Trophoblast cell (in vitro differentiated cells and primary cell): ENCODE data around the gene ZFP36.

Experiments
- DNase-seq, 2 donors: peaks; one replicate each; pipeline ENCODE4 v3.0.0-alpha.2; 2016
- H2AFZ ChIP-seq: 2 replicates; pipeline ENCODE4 v1.6.1; 2013; ENCODE audit warnings: low read length, moderate library complexity, mild to moderate bottlenecking; ENCODE audit not compliant: insufficient read depth, poor library complexity
- H2AK5ac ChIP-seq: 2 replicates; pipeline ENCODE4 v1.6.1; 2013; ENCODE audit warnings: mild to moderate bottlenecking, low read length
- H2BK120ac ChIP-seq: 2 replicates; pipeline ENCODE4 v1.6.1; 2013; ENCODE audit warnings: low read length, mild to moderate bottlenecking, moderate library complexity; ENCODE audit not compliant: insufficient read depth, poor library complexity
- H2BK12ac ChIP-seq: 2 replicates; pipeline ENCODE4 v1.6.1; 2013; ENCODE audit warnings: mild to moderate bottlenecking, low read length, moderate library complexity
- H2BK5ac ChIP-seq: 2 replicates; pipeline ENCODE4 v1.6.1; 2013; ENCODE audit warnings: low read length, low read depth, moderate library complexity, mild to moderate bottlenecking; ENCODE audit not compliant: poor library complexity
- H3K14ac ChIP-seq: 2 replicates; pipeline ENCODE4 v1.6.1; 2013; ENCODE audit warnings: mild to moderate bottlenecking, low read length
- H3K18ac ChIP-seq: 2 replicates; pipeline ENCODE4 v1.6.1; 2013; ENCODE audit warnings: mild to moderate bottlenecking, low read length
- H3K23ac ChIP-seq: 2 replicates; pipeline ENCODE4 v1.6.1; 2013; ENCODE audit warnings: low read length
- H3K27ac ChIP-seq: 2 replicates; pipeline ENCODE4 v1.5.1; 2013; ENCODE audit warnings: low read depth, mild to moderate bottlenecking, inconsistent platforms, low read length, moderate library complexity
- H3K27me3 ChIP-seq: 2 replicates; pipeline ENCODE4 v1.6.1; 2013; ENCODE audit warnings: inconsistent platforms, mild to moderate bottlenecking, low read length, moderate library complexity; ENCODE audit not compliant: insufficient read depth
- H3K36me3 ChIP-seq, 2 experiments: 1 replicate in 1 of 2; 2 replicates in 1 of 2; pipeline ENCODE4 v1.6.1; 2013; ENCODE audit warnings: low read length in 2 of 2, mild to moderate bottlenecking in 2 of 2, moderate library complexity in 1 of 2; ENCODE audit not compliant: insufficient read depth in 2 of 2, control insufficient read depth in 1 of 2
- H3K4ac ChIP-seq: 2 replicates; pipeline ENCODE4 v1.6.1; 2013; ENCODE audit warnings: low read depth, mild to moderate bottlenecking, low read length, moderate library complexity
- H3K4me1 ChIP-seq, 2 experiments: 1 replicate in 1 of 2; 2 replicates in 1 of 2; pipeline ENCODE4 v1.6.1; 2013; ENCODE audit warnings: low read length in 2 of 2, mild to moderate bottlenecking in 2 of 2, moderate library complexity in 1 of 2; ENCODE audit not compliant: insufficient read depth in 2 of 2, control insufficient read depth in 1 of 2
- H3K4me2 ChIP-seq: 2 replicates; pipeline ENCODE4 v1.6.1; 2013; ENCODE audit warnings: inconsistent platforms, mild to moderate bottlenecking, low read length, moderate library complexity
- H3K4me3 ChIP-seq: 2 replicates; pipeline ENCODE4 v1.5.1; 2013; ENCODE audit warnings: mild to moderate bottlenecking, low read depth, low read length, inconsistent platforms
- H3K79me1 ChIP-seq: one replicate; pipeline ENCODE4 v1.6.1; 2013; ENCODE audit warnings: low read length
- H3K79me2 ChIP-seq: 2 replicates; pipeline ENCODE4 v1.6.1; 2013; ENCODE audit warnings: low read length, mild to moderate bottlenecking; ENCODE audit not compliant: control insufficient read depth, insufficient read depth, poor library complexity
- H3K9ac ChIP-seq: 2 replicates; pipeline ENCODE4 v1.6.1; 2013; ENCODE audit warnings: mild to moderate bottlenecking, low read length
- H3K9me3 ChIP-seq: 2 replicates; pipeline ENCODE4 v1.6.1; 2013; ENCODE audit warnings: low read depth, mild to moderate bottlenecking, control low read depth, inconsistent platforms, low read length; ENCODE audit not compliant: insufficient read depth
- H4K12ac ChIP-seq: 2 replicates; pipeline ENCODE4 v1.6.1; 2013; ENCODE audit warnings: low read depth, mild to moderate bottlenecking, low read length, moderate library complexity
- H4K8ac ChIP-seq: 2 replicates; pipeline ENCODE4 v1.6.1; 2013; ENCODE audit warnings: low read depth, mild to moderate bottlenecking, low read length, moderate library complexity
- H4K91ac ChIP-seq: one replicate; pipeline ENCODE4 v1.6.1; 2013; ENCODE audit warnings: low read depth, mild to moderate bottlenecking, low read length, moderate library complexity
- WGBS: extraction: QIAGEN DNeasy Blood & Tissue Kit; methylation state at CpG from one replicate; pipeline ENCODE4 v1.1.7; 2013; ENCODE audit warnings: missing lambda C conversion rate; ENCODE audit not compliant: insufficient read length, insufficient coverage; ENCODE audit errors: extremely low coverage; 5-methylcytosine and 5-hydroxymethylcytosine counted together

Gene ZFP36

DNA sequence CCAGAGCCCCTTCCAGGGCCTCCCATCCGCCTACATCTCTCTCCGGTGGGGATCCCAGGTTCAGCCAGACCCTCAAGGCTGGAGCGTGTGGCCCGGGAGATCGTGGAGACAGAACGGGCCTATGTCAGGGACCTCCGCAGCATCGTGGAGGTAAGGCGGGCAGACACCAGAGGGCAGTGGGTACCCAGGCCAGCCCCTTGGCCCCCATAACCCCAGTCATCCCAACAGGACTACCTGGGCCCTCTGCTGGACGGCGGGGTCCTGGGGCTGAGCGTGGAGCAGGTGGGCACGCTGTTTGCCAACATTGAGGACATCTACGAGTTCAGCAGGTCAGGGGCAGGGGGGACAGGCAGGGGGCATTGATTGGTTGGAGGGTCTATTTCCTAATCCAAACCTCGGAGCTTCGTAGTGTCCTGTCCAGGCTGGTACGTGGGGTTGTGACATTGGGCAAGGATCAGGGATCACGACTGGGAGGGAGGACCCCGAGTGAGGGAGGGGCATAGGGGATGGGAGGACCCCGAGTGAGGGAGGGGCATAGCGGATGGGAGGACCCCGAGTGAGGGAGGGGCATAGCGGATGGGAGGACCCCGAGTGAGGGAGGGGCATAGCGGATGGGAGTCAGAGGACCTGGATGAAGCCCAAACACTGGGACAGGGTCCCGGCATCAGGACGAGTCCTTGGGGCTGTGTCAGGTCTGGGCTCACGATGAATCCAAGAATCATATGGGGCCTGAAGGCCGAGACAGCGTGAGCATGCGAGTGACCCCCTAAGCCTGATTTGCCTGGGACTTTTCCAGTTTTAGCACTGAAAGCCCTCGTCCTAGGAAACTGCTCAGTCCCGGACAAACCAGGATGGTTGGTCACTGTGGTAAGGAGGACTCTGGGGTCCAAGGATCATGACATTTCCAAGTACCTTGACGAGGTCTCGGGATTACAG is 8.7 kb downstream of the ZFP36 start:
- no peak for DNase-seq
- Histone ChIP-seq H2BK120ac (no peak overlapping the region), H4K8ac (no peak overlapping the region), H3K23ac (no peak overlapping the region), H3K9me3 (no peaks in the 10 kb centered on the region), H3K4ac (peak overlapping the region; percentile 53), H2AK5ac (no peak overlapping the region), H2AFZ (no peak overlapping the region), H3K4me1 (peaks cover 18 to 20% of the 10 kb centered on the region in 2 experiments), H3K27ac (no peak overlapping the region), H3K9ac (no peak overlapping the region), H3K4me3 (peak overlapping the region; percentile 40), H3K79me2 (peaks cover 20% of the 10 kb centered on the region), H3K79me1 (peaks cover 19% of the 10 kb centered on the region), H2BK12ac (no peak overlapping the region), H3K36me3 (peaks cover 46 to 50% of the 10 kb centered on the region in 2 experiments), H3K27me3 (no peaks in the 10 kb centered on the region), H3K14ac (peak overlapping the region; percentile 20), H3K4me2 (peak overlapping the region; percentile 73), H4K12ac (no peak overlapping the region), H3K18ac (peak overlapping the region; percentile 19), H4K91ac (no peak overlapping the region), H2BK5ac (no peak overlapping the region)
- no CpG with 5 or more reads among the region's 35 CpGs for WGBS

DNA sequence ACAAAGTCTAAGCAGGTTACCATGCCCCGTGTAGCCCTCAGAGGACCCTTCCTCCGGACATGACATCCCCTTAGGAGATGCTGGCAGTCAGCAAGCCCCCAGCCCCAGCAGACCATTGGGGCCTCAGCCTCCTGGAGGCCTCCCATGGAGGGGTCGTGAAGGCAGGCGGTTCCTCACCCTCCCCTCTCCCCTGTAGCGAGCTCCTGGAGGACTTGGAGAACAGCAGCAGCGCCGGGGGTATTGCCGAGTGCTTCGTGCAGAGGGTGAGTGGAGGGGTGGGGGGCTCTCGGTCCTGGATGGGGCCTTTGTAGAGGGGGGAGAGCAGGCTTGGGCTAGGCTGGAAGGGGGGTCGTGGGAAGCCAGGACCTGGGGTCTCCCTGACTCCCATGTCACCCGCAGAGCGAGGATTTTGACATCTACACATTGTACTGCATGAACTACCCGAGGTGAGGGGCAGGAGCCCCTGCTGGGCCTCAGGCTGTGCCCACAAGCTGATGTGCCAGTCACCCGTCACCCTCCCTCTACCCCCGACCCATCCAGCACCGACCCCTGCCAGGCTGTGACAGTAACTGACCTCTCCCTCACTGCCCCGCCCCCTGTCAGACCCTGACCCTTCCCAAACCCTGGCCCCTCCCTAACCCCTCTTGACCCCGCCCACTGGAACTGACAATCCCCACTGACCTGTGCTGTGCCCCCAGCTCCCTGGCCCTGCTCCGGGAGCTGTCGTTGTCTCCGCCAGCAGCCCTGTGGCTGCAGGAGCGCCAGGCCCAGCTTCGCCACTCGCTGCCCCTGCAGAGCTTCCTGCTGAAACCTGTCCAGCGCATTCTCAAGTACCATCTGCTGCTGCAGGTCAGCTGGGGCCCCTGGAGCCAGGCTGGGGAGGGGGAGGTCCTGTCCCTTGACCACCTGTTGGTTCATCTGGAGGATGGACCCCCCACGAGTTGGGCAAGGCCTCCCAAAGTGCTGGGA is 9.8 kb downstream of the ZFP36 start:
- Histone ChIP-seq H4K12ac (no peak overlapping the region), H4K8ac (no peak overlapping the region), H3K4me3 (no peak overlapping the region), H2BK12ac (no peak overlapping the region), H3K4ac (no peak overlapping the region), H3K36me3 (peaks cover 57 to 61% of the 10 kb centered on the region in 2 experiments), H3K27ac (no peak overlapping the region), H3K27me3 (no peaks in the 10 kb centered on the region), H3K14ac (no peak overlapping the region), H3K18ac (no peak overlapping the region), H3K79me1 (peaks cover 15% of the 10 kb centered on the region), H4K91ac (no peak overlapping the region), H3K23ac (no peak overlapping the region), H3K4me1 (peaks cover 10 to 11% of the 10 kb centered on the region in 2 experiments), H3K4me2 (no peak overlapping the region), H2BK120ac (no peak overlapping the region), H3K9ac (no peak overlapping the region), H3K9me3 (no peaks in the 10 kb centered on the region), H2BK5ac (no peak overlapping the region), H2AFZ (no peak overlapping the region), H2AK5ac (no peak overlapping the region), H3K79me2 (peaks cover 18% of the 10 kb centered on the region)
- no peak for DNase-seq
- no CpG with 5 or more reads among the region's 27 CpGs for WGBS

DNA sequence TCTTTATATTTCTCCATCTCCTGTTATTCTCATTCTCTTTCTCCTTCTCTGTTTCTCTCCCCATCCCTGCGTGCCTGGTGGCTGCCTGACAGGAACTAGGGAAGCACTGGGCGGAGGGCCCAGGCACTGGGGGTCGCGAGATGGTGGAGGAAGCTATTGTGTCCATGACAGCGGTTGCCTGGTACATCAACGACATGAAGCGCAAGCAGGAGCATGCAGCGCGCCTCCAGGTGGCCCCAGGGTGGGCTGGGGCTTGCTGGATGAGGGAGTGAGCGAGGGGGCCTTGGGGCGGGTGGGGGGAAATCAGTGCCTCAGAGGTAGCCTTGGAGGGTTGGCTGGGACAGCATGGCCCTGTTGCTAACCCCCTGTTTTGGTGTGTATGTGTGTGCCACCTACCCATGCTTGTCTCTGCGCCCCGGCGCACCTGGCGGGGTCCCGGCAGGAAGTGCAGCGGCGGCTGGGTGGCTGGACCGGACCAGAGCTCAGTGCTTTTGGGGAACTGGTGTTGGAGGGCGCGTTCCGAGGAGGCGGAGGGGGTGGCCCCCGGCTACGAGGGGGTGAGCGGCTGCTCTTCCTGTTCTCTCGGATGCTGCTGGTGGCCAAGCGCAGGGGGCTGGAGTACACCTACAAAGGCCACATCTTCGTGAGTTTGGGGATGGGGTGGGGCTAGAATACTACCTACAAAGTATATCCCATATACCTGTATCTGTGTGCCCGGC is 11.0 kb downstream of the ZFP36 start:
- Histone ChIP-seq H2AK5ac (no peak overlapping the region), H2BK120ac (no peak overlapping the region), H3K27me3 (no peaks in the 10 kb centered on the region), H3K36me3 (peaks cover 64 to 70% of the 10 kb centered on the region in 2 experiments), H2AFZ (no peak overlapping the region), H3K9ac (no peak overlapping the region), H3K27ac (no peak overlapping the region), H4K91ac (no peak overlapping the region), H3K79me2 (peaks cover 18% of the 10 kb centered on the region), H2BK12ac (no peak overlapping the region), H2BK5ac (no peak overlapping the region), H4K8ac (no peak overlapping the region), H3K4me1 (peaks cover 10% of the 10 kb centered on the region in 2 experiments), H3K14ac (no peak overlapping the region), H3K23ac (no peak overlapping the region), H4K12ac (no peak overlapping the region), H3K4ac (no peak overlapping the region), H3K4me3 (no peak overlapping the region), H3K9me3 (no peaks in the 10 kb centered on the region), H3K79me1 (peaks cover 13% of the 10 kb centered on the region), H3K18ac (no peak overlapping the region), H3K4me2 (no peak overlapping the region)
- no CpG with 5 or more reads among the region's 30 CpGs for WGBS
- no peak for DNase-seq

DNA sequence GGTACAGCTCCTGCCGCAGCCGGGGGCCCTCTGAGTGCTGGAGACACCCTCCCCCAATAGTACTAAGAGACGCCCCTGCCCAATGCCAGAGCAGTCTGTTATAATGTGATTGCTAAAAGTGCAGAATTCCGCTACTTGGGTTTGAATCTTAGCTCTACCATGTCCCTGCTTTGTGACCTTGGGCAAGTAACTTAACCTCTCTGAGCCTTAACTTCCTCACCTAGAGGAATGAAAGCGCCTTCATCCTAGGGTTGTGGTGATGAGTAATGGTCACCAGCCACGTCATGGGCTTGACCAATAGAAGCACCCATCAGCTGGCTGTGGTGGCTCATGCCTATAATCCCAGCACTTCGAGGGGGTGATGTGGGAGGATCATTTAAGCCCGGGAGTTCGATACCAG is 12.4 kb downstream of the ZFP36 start:
- peaks cover 10% of the 10 kb centered on the region in 2 experiments for H3K4me1 ChIP-seq
- no peak overlapping the region for H4K8ac ChIP-seq
- H3K79me2 ChIP-seq = peaks cover 7% of the 10 kb centered on the region
- no peak overlapping the region for H3K14ac ChIP-seq
- H4K91ac ChIP-seq = no peak overlapping the region
- H3K23ac ChIP-seq = no peak overlapping the region
- H3K36me3 ChIP-seq = peaks cover 78 to 84% of the 10 kb centered on the region in 2 experiments
- H3K4ac ChIP-seq = no peak overlapping the region
- no peak overlapping the region for H2BK12ac ChIP-seq
- no peak overlapping the region for H3K18ac ChIP-seq
- no peak overlapping the region for H3K27ac ChIP-seq
- H4K12ac ChIP-seq = no peak overlapping the region
- H3K79me1 ChIP-seq = peaks cover under 1% of the 10 kb centered on the region
- no peaks in the 10 kb centered on the region for H3K27me3 ChIP-seq
- no peak overlapping the region for H2AK5ac ChIP-seq
- no peak overlapping the region for H2AFZ ChIP-seq
- no peak overlapping the region for H3K4me3 ChIP-seq
- no peak overlapping the region for H3K9ac ChIP-seq
- H3K4me2 ChIP-seq = no peak overlapping the region
- H2BK5ac ChIP-seq = no peak overlapping the region
- H2BK120ac ChIP-seq = no peak overlapping the region
- WGBS = no CpG with 5 or more reads among the region's 9 CpGs
- DNase-seq = no peak
- no peaks in the 10 kb centered on the region for H3K9me3 ChIP-seq
